GM21526 (cell line): ENCODE results near the gene GPATCH2.
"Not testable (repeated sequence)": the region's sequence is repeated elsewhere in the genome, so short reads cannot be mapped to it uniquely, and the experiment has no call there.

Experiments used
- ATAC-seq: cut with Tn5 transposase; IDR thresholded peaks from one replicate; pipeline ENCODE4 v1.9.1; 2021; ENCODE audit warnings: moderate library complexity; ENCODE audit not compliant: unreplicated experiment, low FRiP score

Gene GPATCH2

GRCh38 chr1:217585577-217585976, 45.3 kb downstream of the GPATCH2 start:
- ATAC-seq = no peak

- ATAC-seq = not testable (repeated sequence)
Measured at GRCh38 chr1:217584286-217584811, 46.5 kb downstream of the GPATCH2 start.

GRCh38 chr1:217577336-217577735, 53.6 kb downstream of the GPATCH2 start:
- no peak for ATAC-seq

- no peak for ATAC-seq
Measured at GRCh38 chr1:217574265-217574949, 56.5 kb downstream of the GPATCH2 start.

- no peak for ATAC-seq
Measured at GRCh38 chr1:217569021-217569420, 61.9 kb downstream of the GPATCH2 start.

GRCh38 chr1:217568200-217568599, 62.7 kb downstream of the GPATCH2 start:
- no peak for ATAC-seq

GRCh38 chr1:217564833-217565232, 66.1 kb downstream of the GPATCH2 start:
- ATAC-seq = no peak

- no peak for ATAC-seq
Measured at GRCh38 chr1:217564207-217564606, 66.7 kb downstream of the GPATCH2 start.

GRCh38 chr1:217563179-217563578, 67.7 kb downstream of the GPATCH2 start:
- ATAC-seq = no peak

GRCh38 chr1:217562229-217562878, 68.5 kb downstream of the GPATCH2 start:
- no peak for ATAC-seq

GRCh38 chr1:217561446-217561845, 69.4 kb downstream of the GPATCH2 start:
- no peak for ATAC-seq

- no peak for ATAC-seq
Measured at GRCh38 chr1:217554849-217555248, 76.0 kb downstream of the GPATCH2 start.

- no peak for ATAC-seq
Measured at GRCh38 chr1:217553949-217554509, 76.9 kb downstream of the GPATCH2 start.

GRCh38 chr1:217552339-217552951, 78.4 kb downstream of the GPATCH2 start:
- ATAC-seq = no peak

- ATAC-seq = peak; percentile 97
Measured at GRCh38 chr1:217542837-217543236, 88.1 kb downstream of the GPATCH2 start.

GRCh38 chr1:217542136-217542777, 88.6 kb downstream of the GPATCH2 start:
- ATAC-seq = no peak

- no peak for ATAC-seq
Measured at GRCh38 chr1:217540321-217540720, 90.6 kb downstream of the GPATCH2 start.

- ATAC-seq = no peak
Measured at GRCh38 chr1:217539510-217539909, 91.4 kb downstream of the GPATCH2 start.

- no peak for ATAC-seq
Measured at GRCh38 chr1:217535601-217536377, 95.1 kb downstream of the GPATCH2 start.

GRCh38 chr1:217534566-217534965, 96.3 kb downstream of the GPATCH2 start:
- ATAC-seq = no peak
